ENCODE data around the gene SF3A1. TPM values are rescaled to one million over a fixed set of nuclear protein-coding genes. Genes with fewer than 3 reads are reported as not detected.

SF3A1 gene
- total RNA-seq, 1 donor from 2014 or later = 92.9 TPM

DNA sequence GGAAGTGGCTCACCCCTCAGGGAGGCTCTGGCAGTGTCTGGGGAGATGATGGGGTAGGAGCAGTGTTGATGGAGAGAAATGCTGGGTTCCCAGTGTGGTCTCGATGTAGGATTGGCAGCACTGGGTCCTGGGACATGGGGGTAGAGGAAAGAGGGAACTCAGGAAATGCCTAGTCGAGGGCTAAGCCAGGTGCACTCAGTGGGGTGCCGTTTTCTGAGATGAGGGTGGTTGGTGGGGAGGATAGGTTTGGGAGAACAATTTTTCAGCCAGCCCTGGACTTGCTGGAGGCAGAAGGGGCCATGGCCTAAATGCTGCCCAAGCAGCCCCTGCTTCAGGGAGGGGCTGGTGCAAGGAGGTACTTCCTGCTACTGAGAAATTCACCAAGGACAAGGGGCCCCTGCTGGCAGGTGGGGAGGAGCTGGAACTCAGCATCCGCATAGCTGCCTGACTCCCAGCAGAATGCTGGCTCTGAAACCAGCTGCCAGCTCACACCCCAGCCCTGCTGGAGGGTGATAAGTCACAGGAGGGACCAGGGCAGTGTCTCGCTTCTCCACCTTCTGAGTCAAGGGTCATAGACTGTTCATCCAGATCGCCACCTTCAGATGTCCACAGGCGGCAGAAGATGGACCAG, 6.1 kb upstream of the SF3A1 start:
- H3K27ac ChIP-seq = no peak overlapping the region
- H3K27me3 ChIP-seq = no peaks in the 10 kb centered on the region
- no peaks in the 10 kb centered on the region for H3K36me3 ChIP-seq
- intact Hi-C loops (cut with DNase I) = no loop called here
- H3K9me3 ChIP-seq = no peaks in the 10 kb centered on the region
- H3K4me1 ChIP-seq = no peaks in the 10 kb centered on the region
- TF ChIP-seq CTCF (IDR thresholded peaks at IDR 0.05) = no peak
- DNase-seq (ENCODE audit: low spot score in 2 of 2) = no peak
- no peak overlapping the region for H3K4me3 ChIP-seq

- TF ChIP-seq CTCF (IDR thresholded peaks at IDR 0.05) = no peak
- Histone ChIP-seq H3K36me3 (no peaks in the 10 kb centered on the region), H3K4me1 (peaks cover 0 to 7% of the 10 kb centered on the region in 2 donors), H3K27me3 (no peaks in the 10 kb centered on the region), H3K9me3 (no peaks in the 10 kb centered on the region), H3K27ac (no peak overlapping the region), H3K4me3 (no peak overlapping the region)
- no peak for DNase-seq (ENCODE audit: low spot score in 2 of 2)
- intact Hi-C loops (cut with DNase I) = no loop called here
Measured at GRCh38 chr22:30361916-30362650, 5.4 kb upstream of the SF3A1 start.

DNA sequence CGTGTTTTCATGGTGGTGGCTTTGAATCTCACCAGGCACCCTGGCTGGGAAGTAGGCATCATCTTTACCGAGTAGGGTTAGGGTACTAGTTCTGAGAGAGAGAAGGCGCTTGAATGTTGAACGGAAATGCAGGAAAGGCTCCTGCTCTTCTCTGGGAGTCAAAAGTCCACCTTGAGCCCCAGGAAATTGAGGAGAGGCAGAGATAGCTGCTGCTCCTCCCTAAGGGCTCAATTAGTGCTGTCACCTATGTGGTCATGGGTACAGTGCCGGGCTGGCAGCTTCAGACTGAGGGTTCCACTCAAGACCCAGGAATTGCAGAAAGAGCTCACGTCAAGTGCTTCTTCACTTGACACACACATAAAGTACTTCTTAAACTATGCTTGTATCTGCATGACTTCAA, 1.8 kb upstream of the SF3A1 start:
- Histone ChIP-seq H3K27ac (no peak overlapping the region), H3K27me3 (no peaks in the 10 kb centered on the region), H3K36me3 (no peaks in the 10 kb centered on the region), H3K4me3 (no peak overlapping the region), H3K4me1 (peaks cover 11 to 24% of the 10 kb centered on the region in 2 donors), H3K9me3 (no peaks in the 10 kb centered on the region)
- intact Hi-C loops (cut with DNase I) = no loop called here
- no peak for DNase-seq (ENCODE audit: low spot score in 2 of 2)
- no peak for TF ChIP-seq CTCF (IDR thresholded peaks at IDR 0.05)

GRCh38 chr22:30357650-30358215, 1.0 kb upstream of the SF3A1 start:
- H3K27ac ChIP-seq = no peak overlapping the region
- no peak for TF ChIP-seq CTCF (IDR thresholded peaks at IDR 0.05)
- H3K4me1 ChIP-seq = peaks cover 11 to 24% of the 10 kb centered on the region in 2 donors
- H3K36me3 ChIP-seq = peaks cover 2 to 4% of the 10 kb centered on the region in 2 donors
- H3K27me3 ChIP-seq = no peaks in the 10 kb centered on the region
- H3K4me3 ChIP-seq = peak overlapping the region; percentile 75 to 97
- no peak for DNase-seq (ENCODE audit: low spot score in 2 of 2)
- no peaks in the 10 kb centered on the region for H3K9me3 ChIP-seq
- intact Hi-C loops (cut with DNase I) = no loop called here

DNA sequence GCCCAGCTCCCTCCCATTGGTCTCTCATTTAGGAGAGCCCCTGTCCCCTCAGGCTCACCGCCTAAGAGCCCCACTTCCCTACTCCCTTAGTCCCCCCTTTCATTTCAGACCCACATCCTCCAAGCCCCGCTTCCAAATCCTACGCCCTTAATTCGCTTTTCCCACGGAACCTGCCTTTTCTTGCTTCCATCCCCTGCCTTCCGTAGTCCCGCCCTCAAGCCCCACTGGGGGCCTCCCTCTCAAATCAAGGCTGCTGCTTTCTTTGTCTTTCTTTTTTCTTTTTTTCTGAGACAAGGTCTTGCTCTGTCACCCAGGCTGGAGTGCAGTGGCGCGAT, 509 bp upstream of the SF3A1 start:
- Histone ChIP-seq H3K4me1 (peaks cover 11 to 24% of the 10 kb centered on the region in 2 donors), H3K27me3 (no peaks in the 10 kb centered on the region), H3K9me3 (no peaks in the 10 kb centered on the region), H3K36me3 (peaks cover 8 to 9% of the 10 kb centered on the region in 2 donors), H3K27ac (peak overlapping the region; percentile 92 to 99), H3K4me3 (peak overlapping the region; percentile 75 to 97)
- intact Hi-C loops (cut with DNase I) = no loop called here
- DNase-seq (ENCODE audit: low spot score in 2 of 2) = no peak
- TF ChIP-seq CTCF (IDR thresholded peaks at IDR 0.05) = no peak

Measured in ascending aorta (tissue), 2 donors.